ENCODE results near the gene SKAP1. TPM values are rescaled to one million over a fixed set of nuclear protein-coding genes. Genes with fewer than 3 reads are reported as not detected.
"Not testable (repeated sequence)": the region's sequence is repeated elsewhere in the genome, so short reads cannot be mapped to it uniquely, and the experiment has no call there.

Gene SKAP1
- total RNA-seq, 1 donor from 2014 or later, result 1.0 TPM

DNA sequence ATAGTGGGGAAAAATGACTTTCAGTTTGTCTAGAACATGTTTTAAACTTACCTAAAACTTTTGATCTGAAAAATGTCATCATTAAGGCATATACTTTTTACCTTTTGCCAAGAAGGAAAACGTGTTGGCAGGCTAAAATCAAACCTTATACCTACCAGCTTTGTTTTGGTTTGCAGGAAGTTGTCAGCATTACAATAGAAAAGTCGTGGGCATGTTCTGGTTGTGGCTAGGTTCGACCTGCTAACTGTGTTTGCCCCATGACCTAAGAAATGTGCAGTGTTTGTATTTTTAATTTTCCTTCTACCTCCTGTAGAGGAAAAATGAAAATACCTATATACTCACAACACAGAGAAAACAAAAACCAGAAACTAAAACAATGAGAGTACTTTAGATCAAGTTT is 13.0 kb downstream of the SKAP1 start:
- Histone ChIP-seq H3K36me3 (ENCODE audit: control insufficient read depth in 3 of 3, insufficient read depth in 3 of 3, low read length in 3 of 3) (no peaks in the 10 kb centered on the region), H3K9ac (ENCODE audit: low read depth in 1 of 3, low read length in 3 of 3) (no peak overlapping the region), H3K27me3 (ENCODE audit: control insufficient read depth in 3 of 3, insufficient read depth in 3 of 3, low read length in 3 of 3) (peaks cover 16 to 25% (median 24%) of the 10 kb centered on the region in 3 donors), H3K9me3 (ENCODE audit: control insufficient read depth in 3 of 3, low read length in 3 of 3) (no peaks in the 10 kb centered on the region), H3K4me3 (ENCODE audit: low read length in 3 of 3) (no peak overlapping the region), H3K27ac (ENCODE audit: low read depth, low read length) (no peak overlapping the region), H3K4me1 (ENCODE audit: control insufficient read depth in 3 of 3, insufficient read depth in 3 of 3, low read length in 3 of 3) (no peaks in the 10 kb centered on the region)

DNA sequence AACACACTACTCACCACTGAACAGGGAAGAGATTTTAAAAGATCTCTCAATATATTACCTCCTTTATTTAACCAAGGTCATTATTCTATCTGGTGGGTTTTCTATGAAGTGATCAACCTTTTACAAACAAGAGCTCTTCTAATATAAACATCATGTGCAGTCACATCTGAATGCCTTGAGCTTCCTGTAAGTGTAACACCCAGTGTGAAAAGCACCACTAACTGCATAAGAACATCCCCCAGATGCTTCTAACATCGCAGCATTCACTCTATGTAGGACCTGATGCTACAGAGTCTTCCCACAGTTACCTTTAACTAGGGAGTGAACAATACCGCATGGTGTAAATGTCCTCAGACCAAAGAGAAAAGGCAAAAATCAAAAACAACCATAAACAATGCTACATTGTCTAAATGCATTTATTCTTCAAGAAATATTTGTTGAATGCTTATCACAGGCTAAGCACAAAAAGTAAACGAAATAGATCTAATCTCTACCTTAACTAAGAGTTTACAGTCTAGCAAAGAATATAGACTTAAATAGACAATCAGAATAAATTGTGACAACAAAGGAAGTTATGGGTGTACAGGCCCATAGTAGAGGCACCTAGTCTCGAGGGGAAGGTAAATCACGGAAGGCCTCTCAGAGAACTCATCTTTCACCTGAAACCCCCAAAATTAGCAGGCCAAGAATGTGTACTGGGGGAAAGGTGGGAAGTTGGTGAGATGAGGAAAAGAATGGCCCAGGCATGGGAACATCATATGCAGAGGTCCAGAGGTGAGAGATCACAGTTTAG is 16.2 kb downstream of the SKAP1 start:
- Histone ChIP-seq H3K4me3 (ENCODE audit: low read length in 3 of 3) (no peak overlapping the region), H3K4me1 (ENCODE audit: control insufficient read depth in 3 of 3, insufficient read depth in 3 of 3, low read length in 3 of 3) (no peaks in the 10 kb centered on the region), H3K36me3 (ENCODE audit: control insufficient read depth in 3 of 3, insufficient read depth in 3 of 3, low read length in 3 of 3) (no peaks in the 10 kb centered on the region), H3K9me3 (ENCODE audit: control insufficient read depth in 3 of 3, low read length in 3 of 3) (no peaks in the 10 kb centered on the region), H3K9ac (ENCODE audit: low read depth in 1 of 3, low read length in 3 of 3) (no peak overlapping the region), H3K27me3 (ENCODE audit: control insufficient read depth in 3 of 3, insufficient read depth in 3 of 3, low read length in 3 of 3) (peaks cover 25 to 41% (median 33%) of the 10 kb centered on the region in 3 donors), H3K27ac (ENCODE audit: low read depth, low read length) (no peak overlapping the region)

DNA sequence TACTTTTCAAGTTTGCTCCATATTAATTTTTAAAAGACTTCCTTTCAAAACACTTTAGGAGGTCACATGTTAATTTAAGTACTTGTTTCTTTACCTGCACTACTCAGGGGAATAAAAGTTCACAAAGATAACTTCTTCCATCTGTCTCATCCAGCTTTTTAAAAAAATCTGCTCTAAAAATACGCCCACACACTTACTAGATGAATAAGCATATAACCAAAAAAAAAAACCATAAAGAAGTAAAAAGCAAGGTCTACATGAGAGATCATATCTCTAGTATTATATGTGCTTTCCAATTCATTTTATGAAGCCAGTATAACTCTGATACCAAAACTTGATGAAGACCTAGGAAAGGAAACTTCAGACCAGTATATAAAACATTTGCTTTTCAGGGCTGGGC is 17.2 kb downstream of the SKAP1 start:
- peaks cover 26 to 41% (median 32%) of the 10 kb centered on the region in 3 donors for H3K27me3 ChIP-seq (ENCODE audit: control insufficient read depth in 3 of 3, insufficient read depth in 3 of 3, low read length in 3 of 3)
- no peak overlapping the region for H3K27ac ChIP-seq (ENCODE audit: low read depth, low read length)
- no peaks in the 10 kb centered on the region for H3K9me3 ChIP-seq (ENCODE audit: control insufficient read depth in 3 of 3, low read length in 3 of 3)
- no peak overlapping the region for H3K4me3 ChIP-seq (ENCODE audit: low read length in 3 of 3)
- no peaks in the 10 kb centered on the region for H3K36me3 ChIP-seq (ENCODE audit: control insufficient read depth in 3 of 3, insufficient read depth in 3 of 3, low read length in 3 of 3)
- H3K4me1 ChIP-seq (ENCODE audit: control insufficient read depth in 3 of 3, insufficient read depth in 3 of 3, low read length in 3 of 3), result no peaks in the 10 kb centered on the region
- no peak overlapping the region for H3K9ac ChIP-seq (ENCODE audit: low read depth in 1 of 3, low read length in 3 of 3)

DNA sequence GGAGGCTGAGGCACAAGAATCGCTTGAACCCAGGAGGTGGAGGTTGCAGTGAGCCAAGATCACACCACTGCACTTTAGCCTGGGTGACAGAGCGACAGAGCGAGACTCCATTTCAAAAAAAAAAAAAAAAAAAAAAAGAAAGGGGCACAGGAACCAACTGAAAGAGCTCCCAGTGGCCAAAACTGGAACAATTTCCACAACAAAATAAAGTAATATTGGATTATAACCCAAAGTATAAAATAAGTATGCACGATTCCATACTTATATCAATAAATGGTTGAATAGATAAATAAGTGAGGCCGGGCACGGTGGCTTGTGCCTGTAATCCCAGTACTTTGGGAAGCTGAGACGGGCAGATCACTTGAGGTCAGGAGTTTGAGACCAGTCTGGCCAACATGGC is 19.2 kb downstream of the SKAP1 start:
- not testable (repeated sequence) for H3K9me3 ChIP-seq (ENCODE audit: control insufficient read depth in 3 of 3, low read length in 3 of 3); H3K4me3 ChIP-seq (ENCODE audit: low read length in 3 of 3); H3K27ac ChIP-seq (ENCODE audit: low read depth, low read length); H3K4me1 ChIP-seq (ENCODE audit: control insufficient read depth in 3 of 3, insufficient read depth in 3 of 3, low read length in 3 of 3); H3K36me3 ChIP-seq (ENCODE audit: control insufficient read depth in 3 of 3, insufficient read depth in 3 of 3, low read length in 3 of 3); H3K9ac ChIP-seq (ENCODE audit: low read depth in 1 of 3, low read length in 3 of 3)
- peaks cover 22 to 35% (median 28%) of the 10 kb centered on the region in 3 donors for H3K27me3 ChIP-seq (ENCODE audit: control insufficient read depth in 3 of 3, insufficient read depth in 3 of 3, low read length in 3 of 3)

DNA sequence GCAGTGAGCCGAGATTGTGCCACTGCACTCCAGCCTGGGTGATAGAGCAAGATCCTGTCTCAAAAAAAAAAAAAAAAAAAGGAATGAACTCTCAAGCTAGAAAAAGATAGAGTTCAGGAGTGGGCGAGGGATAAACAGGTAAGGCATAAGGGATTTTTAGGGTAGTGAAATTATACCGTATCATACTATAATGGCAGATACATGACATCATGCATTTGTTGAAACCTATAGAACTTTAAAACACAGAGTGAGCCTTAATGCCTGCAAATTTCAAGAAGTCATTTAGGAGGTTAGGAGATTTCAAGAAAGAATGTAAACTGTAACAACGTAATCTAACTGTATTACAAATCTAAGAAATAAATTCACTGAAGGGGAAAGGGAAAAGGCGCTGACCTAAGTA is 20.4 kb downstream of the SKAP1 start:
- Histone ChIP-seq H3K36me3 (ENCODE audit: control insufficient read depth in 3 of 3, insufficient read depth in 3 of 3, low read length in 3 of 3) (no peaks in the 10 kb centered on the region), H3K9me3 (ENCODE audit: control insufficient read depth in 3 of 3, low read length in 3 of 3) (no peaks in the 10 kb centered on the region), H3K27ac (ENCODE audit: low read depth, low read length) (no peak overlapping the region), H3K4me3 (ENCODE audit: low read length in 3 of 3) (no peak overlapping the region), H3K27me3 (ENCODE audit: control insufficient read depth in 3 of 3, insufficient read depth in 3 of 3, low read length in 3 of 3) (peaks cover 17 to 29% (median 21%) of the 10 kb centered on the region in 3 donors), H3K4me1 (ENCODE audit: control insufficient read depth in 3 of 3, insufficient read depth in 3 of 3, low read length in 3 of 3) (no peaks in the 10 kb centered on the region), H3K9ac (ENCODE audit: low read depth in 1 of 3, low read length in 3 of 3) (no peak overlapping the region)

DNA sequence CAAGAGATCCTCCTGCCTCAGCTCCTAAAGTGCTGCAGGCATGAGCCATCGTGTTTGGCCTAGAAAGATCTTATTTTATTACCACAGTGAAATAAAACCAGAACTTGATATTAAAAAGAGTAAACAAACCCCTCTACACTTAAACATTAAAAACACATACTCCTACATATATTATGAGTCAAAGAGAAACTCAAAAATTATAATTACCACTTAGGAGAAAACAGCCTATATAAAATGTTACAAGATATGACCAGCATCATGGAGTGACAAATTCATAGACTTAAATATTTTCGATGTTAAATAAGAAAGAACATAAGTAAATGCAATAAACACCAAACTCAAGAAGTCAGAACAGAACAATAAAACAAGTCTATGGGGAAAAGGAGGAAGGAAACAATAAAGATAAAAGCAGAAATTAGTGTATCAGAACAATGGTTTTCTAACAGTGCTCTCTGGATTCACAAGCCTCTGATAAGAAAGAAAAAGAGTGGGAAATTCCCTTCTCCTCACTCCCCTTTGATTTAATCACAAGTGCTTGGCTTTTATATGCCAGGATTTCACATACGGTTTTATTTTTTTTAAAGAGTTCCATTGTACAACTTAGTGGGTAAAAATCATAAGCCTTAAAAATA is 23.0 kb downstream of the SKAP1 start:
- no peak overlapping the region for H3K4me3 ChIP-seq (ENCODE audit: low read length in 3 of 3)
- H3K36me3 ChIP-seq (ENCODE audit: control insufficient read depth in 3 of 3, insufficient read depth in 3 of 3, low read length in 3 of 3), result no peaks in the 10 kb centered on the region
- H3K27me3 ChIP-seq (ENCODE audit: control insufficient read depth in 3 of 3, insufficient read depth in 3 of 3, low read length in 3 of 3), result peaks cover 12 to 25% (median 15%) of the 10 kb centered on the region in 3 donors
- H3K9me3 ChIP-seq (ENCODE audit: control insufficient read depth in 3 of 3, low read length in 3 of 3), result no peaks in the 10 kb centered on the region
- H3K27ac ChIP-seq (ENCODE audit: low read depth, low read length), result no peak overlapping the region
- no peaks in the 10 kb centered on the region for H3K4me1 ChIP-seq (ENCODE audit: control insufficient read depth in 3 of 3, insufficient read depth in 3 of 3, low read length in 3 of 3)
- no peak overlapping the region for H3K9ac ChIP-seq (ENCODE audit: low read depth in 1 of 3, low read length in 3 of 3)

DNA sequence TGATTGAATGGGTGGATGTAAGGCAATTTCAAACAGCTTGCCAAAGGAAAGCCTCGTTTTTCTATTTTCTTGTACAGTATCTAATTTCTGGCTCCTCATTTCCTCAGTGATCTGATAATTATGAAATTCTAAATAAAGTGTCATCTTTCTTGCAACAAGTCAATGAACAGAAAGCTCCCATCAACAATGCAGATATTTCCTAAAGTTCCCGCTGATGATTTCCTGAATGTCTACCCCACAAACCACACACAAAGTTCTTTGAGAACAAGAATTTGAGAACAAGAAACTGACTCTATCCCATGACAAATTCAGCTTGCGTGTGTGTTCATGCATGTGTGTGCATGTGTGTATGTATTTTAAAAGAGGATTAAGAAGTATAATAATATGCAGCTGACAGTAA is 35.2 kb downstream of the SKAP1 start:
- Histone ChIP-seq H3K4me3 (ENCODE audit: low read length in 3 of 3) (no peak overlapping the region), H3K9me3 (ENCODE audit: control insufficient read depth in 3 of 3, low read length in 3 of 3) (no peaks in the 10 kb centered on the region), H3K36me3 (ENCODE audit: control insufficient read depth in 3 of 3, insufficient read depth in 3 of 3, low read length in 3 of 3) (no peaks in the 10 kb centered on the region), H3K9ac (ENCODE audit: low read depth in 1 of 3, low read length in 3 of 3) (no peak overlapping the region), H3K27me3 (ENCODE audit: control insufficient read depth in 3 of 3, insufficient read depth in 3 of 3, low read length in 3 of 3) (peaks cover 7 to 13% (median 8%) of the 10 kb centered on the region in 3 donors), H3K4me1 (ENCODE audit: control insufficient read depth in 3 of 3, insufficient read depth in 3 of 3, low read length in 3 of 3) (no peaks in the 10 kb centered on the region), H3K27ac (ENCODE audit: low read depth, low read length) (no peak overlapping the region)

DNA sequence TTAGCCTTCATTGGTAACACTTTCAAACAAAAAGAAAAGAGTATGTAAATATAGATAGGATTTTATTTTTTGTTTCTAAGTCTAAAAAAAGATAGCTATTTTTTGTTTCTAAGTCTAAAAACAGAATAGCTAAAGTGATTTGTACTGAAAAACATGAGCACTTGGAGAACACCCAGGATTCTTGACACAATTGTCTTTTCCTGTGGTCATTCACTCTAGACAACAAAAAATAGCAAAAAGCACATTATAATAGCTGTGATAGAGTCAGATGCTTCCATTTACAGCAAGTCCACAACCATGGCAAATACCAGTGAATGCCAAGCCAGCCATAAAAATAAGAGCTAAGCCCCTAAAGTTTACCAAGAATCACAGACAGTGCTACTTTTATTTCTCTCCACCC is 36.7 kb downstream of the SKAP1 start:
- no peaks in the 10 kb centered on the region for H3K9me3 ChIP-seq (ENCODE audit: control insufficient read depth in 3 of 3, low read length in 3 of 3)
- no peak overlapping the region for H3K27ac ChIP-seq (ENCODE audit: low read depth, low read length)
- no peaks in the 10 kb centered on the region for H3K4me1 ChIP-seq (ENCODE audit: control insufficient read depth in 3 of 3, insufficient read depth in 3 of 3, low read length in 3 of 3)
- H3K36me3 ChIP-seq (ENCODE audit: control insufficient read depth in 3 of 3, insufficient read depth in 3 of 3, low read length in 3 of 3), result no peaks in the 10 kb centered on the region
- H3K27me3 ChIP-seq (ENCODE audit: control insufficient read depth in 3 of 3, insufficient read depth in 3 of 3, low read length in 3 of 3), result peaks cover 7 to 16% (median 8%) of the 10 kb centered on the region in 3 donors
- no peak overlapping the region for H3K9ac ChIP-seq (ENCODE audit: low read depth in 1 of 3, low read length in 3 of 3)
- H3K4me3 ChIP-seq (ENCODE audit: low read length in 3 of 3), result no peak overlapping the region

DNA sequence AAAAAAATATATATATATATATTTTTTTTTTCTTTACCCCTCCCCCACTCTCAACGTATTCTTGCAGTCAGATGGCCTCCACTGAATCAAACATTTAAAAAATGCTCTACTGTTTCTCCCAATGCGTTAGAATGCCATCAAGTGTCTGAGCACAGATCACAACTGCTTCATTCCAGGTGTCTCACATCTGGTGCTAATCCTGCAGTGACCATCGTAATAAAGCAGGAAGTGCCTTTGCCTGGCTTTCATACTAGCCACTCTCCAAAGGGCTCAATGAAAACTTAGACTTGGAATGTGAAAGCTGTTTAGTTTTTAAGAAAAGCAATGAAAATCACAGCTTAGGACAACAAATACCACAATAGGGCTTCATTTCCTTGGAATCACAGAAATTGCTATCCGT is 37.2 kb downstream of the SKAP1 start:
- H3K9me3 ChIP-seq (ENCODE audit: control insufficient read depth in 3 of 3, low read length in 3 of 3), result no peaks in the 10 kb centered on the region
- H3K9ac ChIP-seq (ENCODE audit: low read depth in 1 of 3, low read length in 3 of 3), result no peak overlapping the region
- no peak overlapping the region for H3K27ac ChIP-seq (ENCODE audit: low read depth, low read length)
- no peaks in the 10 kb centered on the region for H3K36me3 ChIP-seq (ENCODE audit: control insufficient read depth in 3 of 3, insufficient read depth in 3 of 3, low read length in 3 of 3)
- peaks cover 7 to 16% (median 8%) of the 10 kb centered on the region in 3 donors for H3K27me3 ChIP-seq (ENCODE audit: control insufficient read depth in 3 of 3, insufficient read depth in 3 of 3, low read length in 3 of 3)
- no peaks in the 10 kb centered on the region for H3K4me1 ChIP-seq (ENCODE audit: control insufficient read depth in 3 of 3, insufficient read depth in 3 of 3, low read length in 3 of 3)
- no peak overlapping the region for H3K4me3 ChIP-seq (ENCODE audit: low read length in 3 of 3)

DNA sequence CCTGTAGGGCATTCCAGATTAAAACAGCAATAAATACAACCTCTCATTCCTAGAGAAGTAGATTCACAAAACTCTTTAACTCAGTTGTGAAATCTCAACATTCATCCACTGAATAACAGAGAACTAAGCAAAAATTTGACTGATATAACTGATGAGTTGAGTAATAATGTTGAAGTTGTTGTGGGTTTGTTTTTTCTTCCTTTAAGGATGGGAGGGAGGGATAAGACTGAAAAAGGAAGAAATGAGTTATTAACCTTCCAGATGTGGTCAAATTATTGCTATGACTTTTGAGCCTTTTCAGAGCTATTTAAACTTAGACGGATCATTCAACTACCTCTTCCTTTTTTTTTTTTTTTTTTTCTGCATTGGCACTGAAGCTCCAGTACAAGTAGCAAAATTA is 38.6 kb downstream of the SKAP1 start:
- Histone ChIP-seq H3K9ac (ENCODE audit: low read depth in 1 of 3, low read length in 3 of 3) (no peak overlapping the region), H3K4me1 (ENCODE audit: control insufficient read depth in 3 of 3, insufficient read depth in 3 of 3, low read length in 3 of 3) (no peaks in the 10 kb centered on the region), H3K9me3 (ENCODE audit: control insufficient read depth in 3 of 3, low read length in 3 of 3) (no peaks in the 10 kb centered on the region), H3K27me3 (ENCODE audit: control insufficient read depth in 3 of 3, insufficient read depth in 3 of 3, low read length in 3 of 3) (peaks cover 7 to 14% (median 8%) of the 10 kb centered on the region in 3 donors), H3K36me3 (ENCODE audit: control insufficient read depth in 3 of 3, insufficient read depth in 3 of 3, low read length in 3 of 3) (no peaks in the 10 kb centered on the region), H3K27ac (ENCODE audit: low read depth, low read length) (no peak overlapping the region), H3K4me3 (ENCODE audit: low read length in 3 of 3) (no peak overlapping the region)
